Measurements from ENCODE around the gene MTNR1A. TPM values are rescaled to one million over a fixed set of nuclear protein-coding genes. Genes with fewer than 3 reads are reported as not detected.
A peak's percentile ranks its signal among the peaks of the same experiment; 100 is the strongest.
"Not testable (repeated sequence)": the region's sequence is repeated elsewhere in the genome, so short reads cannot be mapped to it uniquely, and the experiment has no call there.

The MTNR1A gene
- total and polyA plus RNA-seq, 10 donors: not detected

- Histone ChIP-seq H3K4me3 (no peak overlapping the region), H3K27me3 (replicated peaks in 1 of 7) (no peaks in the 10 kb centered on the region), H3K27ac (no peak overlapping the region), H3K36me3 (no peaks in the 10 kb centered on the region), H3K4me1 (no peaks in the 10 kb centered on the region), H3K9me3 (peaks cover 0 to 46% (median 6%) of the 10 kb centered on the region in 8 donors)
- no peak for DNase-seq
- TF ChIP-seq CTCF (IDR thresholded peaks at IDR 0.05 in 8 of 11, conservative IDR thresholded peaks at IDR 0.05 in 3 of 11) (no peak), POLR2A (IDR thresholded peaks at IDR 0.05) (no peak), POLR2AphosphoS5 (IDR thresholded peaks at IDR 0.05) (no peak)
- intact Hi-C loops (cut with DNase I; ENCODE audit: low total_unique reads): no loop called here
- 79 to 88% (median 84%) methylated on average over 10 of the region's 10 CpGs for WGBS, 5 donors
Measured at GRCh38 chr4:186536285-186536684, 19.1 kb downstream of the MTNR1A start.

- Histone ChIP-seq H3K4me1 (no peaks in the 10 kb centered on the region), H3K27me3 (replicated peaks in 1 of 7) (no peaks in the 10 kb centered on the region), H3K27ac (no peak overlapping the region), H3K36me3 (no peaks in the 10 kb centered on the region), H3K4me3 (no peak overlapping the region), H3K9me3 (peaks cover 0 to 35% (median under 1%) of the 10 kb centered on the region in 8 donors)
- 95 to 98% (median 95%) methylated on average over 21 of the region's 21 CpGs for WGBS, 5 donors
- peak; percentile 65 for DNase-seq
- intact Hi-C loops (cut with DNase I; ENCODE audit: low total_unique reads): no loop called here
- TF ChIP-seq CTCF (IDR thresholded peaks at IDR 0.05 in 8 of 11, conservative IDR thresholded peaks at IDR 0.05 in 3 of 11): no peak
- no peak for TF ChIP-seq POLR2AphosphoS5 (IDR thresholded peaks at IDR 0.05)
- TF ChIP-seq POLR2A (IDR thresholded peaks at IDR 0.05): no peak
Measured at GRCh38 chr4:186534056-186534455, 21.3 kb downstream of the MTNR1A start.

GRCh38 chr4:186523927-186524326, 31.4 kb downstream of the MTNR1A start:
- WGBS, 5 donors: 92 to 96% (median 93%) methylated on average over 4 of the region's 4 CpGs
- DNase-seq; intact Hi-C loops (cut with DNase I; ENCODE audit: low total_unique reads); H3K4me3 ChIP-seq; H3K4me1 ChIP-seq; H3K27me3 ChIP-seq (replicated peaks in 1 of 7); H3K36me3 ChIP-seq; H3K9me3 ChIP-seq; H3K27ac ChIP-seq: not testable (repeated sequence)

- no peak overlapping the region for H3K4me3 ChIP-seq
- H3K4me1 ChIP-seq: no peaks in the 10 kb centered on the region
- intact Hi-C loops (cut with DNase I; ENCODE audit: low total_unique reads): no loop called here
- no peak for DNase-seq
- WGBS, 5 donors: 61 to 78% (median 65%) methylated on average over 4 of the region's 4 CpGs
- H3K27me3 ChIP-seq (replicated peaks in 1 of 7): no peaks in the 10 kb centered on the region
- H3K27ac ChIP-seq: no peak overlapping the region
- H3K9me3 ChIP-seq: peaks cover 0 to 12% (median under 1%) of the 10 kb centered on the region in 8 donors
- TF ChIP-seq CTCF (IDR thresholded peaks at IDR 0.05 in 8 of 11, conservative IDR thresholded peaks at IDR 0.05 in 3 of 11) (no peak), POLR2A (IDR thresholded peaks at IDR 0.05) (no peak)
- no peaks in the 10 kb centered on the region for H3K36me3 ChIP-seq
Measured at GRCh38 chr4:186516287-186516686, 39.1 kb downstream of the MTNR1A start.
